ENCODE results near the gene MYO3B. TPM values are rescaled to one million over a fixed set of nuclear protein-coding genes. Genes with fewer than 3 reads are reported as not detected.
A peak's percentile ranks its signal among the peaks of the same experiment; 100 is the strongest.

The MYO3B gene
- total RNA-seq, 1 experiment from 2014 or later = 0.63 TPM

DNA sequence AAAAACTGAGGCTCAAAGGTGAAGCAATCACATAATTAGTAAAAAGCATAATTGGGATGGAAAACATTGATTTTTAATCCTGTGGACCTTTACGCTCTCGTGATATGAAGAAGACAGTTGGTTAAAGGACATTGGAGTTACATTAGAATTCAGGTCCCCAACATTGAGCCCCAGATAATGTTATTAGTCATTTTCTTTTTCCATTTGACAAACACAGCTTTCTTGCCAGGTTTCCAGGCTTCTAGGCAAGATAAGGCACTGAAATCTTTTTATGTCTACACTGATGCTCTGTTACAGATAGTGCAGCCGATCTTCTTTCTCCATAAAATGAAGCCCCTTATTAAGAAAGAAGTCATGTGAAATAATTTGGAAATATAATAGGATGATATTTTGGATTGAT lies 38.5 kb downstream of the MYO3B start:
- Histone ChIP-seq H3K27ac (ENCODE audit: insufficient read length, low read depth, low read length) (no peak overlapping the region), H3K9me3 (ENCODE audit: control insufficient read depth, low read depth, low read length) (no peaks in the 10 kb centered on the region), H3T11ph (ENCODE audit: low read length) (no peak overlapping the region), H2AK5ac (ENCODE audit: insufficient read length, low read length) (no peak overlapping the region), H3K4me2 (ENCODE audit: insufficient read depth, insufficient read length, low read length) (no peak overlapping the region), H3K56ac (ENCODE audit: insufficient read length, low read depth, low read length) (no peak overlapping the region), H3K79me2 (ENCODE audit: insufficient read depth, low read length) (no peaks in the 10 kb centered on the region), H3K18ac (ENCODE audit: insufficient read length, low read depth, low read length) (no peak overlapping the region), H3K27me3 (ENCODE audit: insufficient read depth, low read length) (no peaks in the 10 kb centered on the region), H2AFZ (ENCODE audit: low read length) (no peak overlapping the region), H2BK5ac (ENCODE audit: insufficient read length, low read length) (no peak overlapping the region), H4K20me1 (ENCODE audit: control insufficient read depth, insufficient read depth, insufficient read length) (no peaks in the 10 kb centered on the region), H3K23ac (ENCODE audit: insufficient read length, low read depth, low read length) (no peak overlapping the region), H4K8ac (replicated peaks; ENCODE audit: insufficient read length, low read depth, low read length) (no peak overlapping the region), H2BK15ac (ENCODE audit: low read depth, low read length) (no peak overlapping the region), H3K4ac (ENCODE audit: low read depth, low read length) (no peak overlapping the region), H4K5ac (ENCODE audit: insufficient read length, low read depth, low read length) (no peak overlapping the region), H3K23me2 (ENCODE audit: insufficient read length, low read depth, low read length, poor library complexity, severe bottlenecking) (no peaks in the 10 kb centered on the region), H2BK120ac (ENCODE audit: low read depth, low read length, poor library complexity, severe bottlenecking) (no peak overlapping the region), H4K91ac (ENCODE audit: insufficient read length, low read depth, low read length) (no peak overlapping the region), H3K4me1 (ENCODE audit: insufficient read depth, low read length) (peaks cover 9% of the 10 kb centered on the region; the same call in 1 of the 2 replicates), H2BK12ac (ENCODE audit: insufficient read length, low read depth, low read length) (no peak overlapping the region), H3K14ac (ENCODE audit: insufficient read depth, low read length) (no peak overlapping the region), H3K79me1 (ENCODE audit: insufficient read depth, low read depth, low read length, poor library complexity, severe bottlenecking) (no peaks in the 10 kb centered on the region), H2BK20ac (ENCODE audit: low read depth, low read length, poor library complexity, severe bottlenecking) (no peak overlapping the region), H3K9ac (ENCODE audit: extremely low read depth, insufficient read length, low read length) (no peak overlapping the region)
- no peak overlapping the region for H3K4me3 Mint-ChIP-seq
- TF ChIP-seq, protein P1, sequence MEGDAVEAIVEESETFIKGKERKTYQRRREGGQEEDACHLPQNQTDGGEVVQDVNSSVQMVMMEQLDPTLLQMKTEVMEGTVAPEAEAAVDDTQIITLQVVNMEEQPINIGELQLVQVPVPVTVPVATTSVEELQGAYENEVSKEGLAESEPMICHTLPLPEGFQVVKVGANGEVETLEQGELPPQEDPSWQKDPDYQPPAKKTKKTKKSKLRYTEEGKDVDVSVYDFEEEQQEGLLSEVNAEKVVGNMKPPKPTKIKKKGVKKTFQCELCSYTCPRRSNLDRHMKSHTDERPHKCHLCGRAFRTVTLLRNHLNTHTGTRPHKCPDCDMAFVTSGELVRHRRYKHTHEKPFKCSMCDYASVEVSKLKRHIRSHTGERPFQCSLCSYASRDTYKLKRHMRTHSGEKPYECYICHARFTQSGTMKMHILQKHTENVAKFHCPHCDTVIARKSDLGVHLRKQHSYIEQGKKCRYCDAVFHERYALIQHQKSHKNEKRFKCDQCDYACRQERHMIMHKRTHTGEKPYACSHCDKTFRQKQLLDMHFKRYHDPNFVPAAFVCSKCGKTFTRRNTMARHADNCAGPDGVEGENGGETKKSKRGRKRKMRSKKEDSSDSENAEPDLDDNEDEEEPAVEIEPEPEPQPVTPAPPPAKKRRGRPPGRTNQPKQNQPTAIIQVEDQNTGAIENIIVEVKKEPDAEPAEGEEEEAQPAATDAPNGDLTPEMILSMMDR (conservative IDR thresholded peaks at IDR 0.05) = no peak
- H3K27me3 Mint-ChIP-seq (ENCODE audit: low read depth) = no peaks in the 10 kb centered on the region
- H3K36me3 Mint-ChIP-seq (ENCODE audit: insufficient read depth in 1 of 3, low read depth in 3 of 3) = peaks cover 0 to 2% (median 1%) of the 10 kb centered on the region in 3 experiments; a peak in 5 of 7 replicates
- peaks cover 64 to 72% of the 10 kb centered on the region in 2 experiments for H3K4me1 Mint-ChIP-seq
- H3K27ac Mint-ChIP-seq = peak overlapping the region in 2 of 3 experiments; percentile 20 to 98; a peak in 3 of 7 replicates
- DNase-seq = no peak
- no peaks in the 10 kb centered on the region; a peak in 1 of 5 replicates for H3K9me3 Mint-ChIP-seq
- WGBS (ENCODE audit: extremely low coverage, insufficient read length, low lambda C conversion rate) = no CpG with 5 or more reads among the region's 3 CpGs

Measured in H9 (cell line).